ENCODE measurements around the gene HIP1R.

DNA sequence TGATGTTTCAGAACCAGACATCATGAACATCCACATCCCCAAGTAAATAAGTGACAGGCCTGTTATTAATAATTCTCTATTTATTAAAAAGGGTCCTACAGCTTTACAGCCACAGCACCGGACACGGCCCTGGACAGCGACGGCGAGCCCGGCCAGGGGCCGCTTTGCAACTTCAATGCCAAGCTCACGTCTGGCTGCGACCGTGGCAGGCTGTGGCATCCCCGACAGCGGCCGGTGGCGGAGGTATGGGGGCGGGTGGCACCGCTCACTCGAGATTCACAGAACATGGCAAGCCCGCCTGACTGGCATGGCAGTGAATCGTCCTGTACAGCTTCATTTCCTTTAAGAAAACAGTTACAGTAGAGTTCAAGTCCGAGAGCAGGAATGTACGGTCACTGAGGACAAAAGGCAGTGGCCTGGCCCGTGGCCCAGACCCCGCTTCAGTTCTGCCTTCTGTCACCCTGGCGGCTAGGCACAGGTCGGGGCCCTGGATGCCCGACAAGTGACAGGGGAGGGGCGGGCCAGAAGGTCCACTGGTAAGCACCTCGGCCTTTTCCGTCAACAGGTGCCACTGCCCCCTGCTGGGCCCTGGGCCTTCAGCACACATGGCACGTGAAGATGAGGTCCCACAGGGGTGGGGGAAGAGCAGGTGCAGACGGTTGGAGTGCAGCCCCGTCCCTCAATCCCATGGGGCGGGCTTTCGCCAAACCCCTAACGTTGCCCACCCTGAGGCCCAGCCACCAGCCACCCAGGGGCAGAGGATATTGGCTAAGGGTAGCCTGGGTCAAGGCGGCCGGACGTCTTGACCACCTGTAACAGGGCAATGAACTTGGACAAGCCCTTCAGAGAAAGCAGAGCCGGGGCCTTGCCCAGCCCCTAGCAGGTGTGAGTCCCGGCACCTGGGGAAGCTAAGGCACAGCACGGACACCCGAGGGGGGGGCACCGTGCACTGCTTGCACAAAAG lies 30.3 kb downstream of the HIP1R start:
- TF ChIP-seq, protein P1, sequence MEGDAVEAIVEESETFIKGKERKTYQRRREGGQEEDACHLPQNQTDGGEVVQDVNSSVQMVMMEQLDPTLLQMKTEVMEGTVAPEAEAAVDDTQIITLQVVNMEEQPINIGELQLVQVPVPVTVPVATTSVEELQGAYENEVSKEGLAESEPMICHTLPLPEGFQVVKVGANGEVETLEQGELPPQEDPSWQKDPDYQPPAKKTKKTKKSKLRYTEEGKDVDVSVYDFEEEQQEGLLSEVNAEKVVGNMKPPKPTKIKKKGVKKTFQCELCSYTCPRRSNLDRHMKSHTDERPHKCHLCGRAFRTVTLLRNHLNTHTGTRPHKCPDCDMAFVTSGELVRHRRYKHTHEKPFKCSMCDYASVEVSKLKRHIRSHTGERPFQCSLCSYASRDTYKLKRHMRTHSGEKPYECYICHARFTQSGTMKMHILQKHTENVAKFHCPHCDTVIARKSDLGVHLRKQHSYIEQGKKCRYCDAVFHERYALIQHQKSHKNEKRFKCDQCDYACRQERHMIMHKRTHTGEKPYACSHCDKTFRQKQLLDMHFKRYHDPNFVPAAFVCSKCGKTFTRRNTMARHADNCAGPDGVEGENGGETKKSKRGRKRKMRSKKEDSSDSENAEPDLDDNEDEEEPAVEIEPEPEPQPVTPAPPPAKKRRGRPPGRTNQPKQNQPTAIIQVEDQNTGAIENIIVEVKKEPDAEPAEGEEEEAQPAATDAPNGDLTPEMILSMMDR (IDR thresholded peaks at IDR 0.05) = peak; percentile 81
- no peak; the same call in 1 of the 2 replicates for TF ChIP-seq POLR2AphosphoS5 (IDR thresholded peaks at IDR 0.05; ENCODE audit: low read depth, low read length)
